ENCODE measurements around the gene TMEM161B.

DNA sequence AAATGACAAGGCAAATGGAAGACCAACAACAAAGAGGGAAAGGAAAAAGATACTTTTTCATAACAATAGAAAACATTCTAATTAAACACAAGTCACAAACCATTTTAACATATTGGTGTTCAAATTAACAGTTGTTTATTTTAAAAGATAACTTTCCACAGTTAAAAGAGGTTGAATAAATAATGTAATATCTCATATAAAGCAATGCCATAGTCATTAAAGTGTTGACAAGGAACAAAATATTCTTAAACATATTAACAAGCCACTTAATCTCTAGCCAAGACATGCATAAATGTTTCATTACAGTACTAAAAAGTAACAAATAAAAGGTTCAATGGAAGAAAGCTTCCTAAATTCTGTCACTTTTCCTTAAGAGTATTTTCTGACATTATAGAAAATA, 12.6 kb downstream of the TMEM161B start:
- TF ChIP-seq POLR2A (IDR thresholded peaks at IDR 0.05; ENCODE audit: low read depth, low read length) (no peak), POLR2AphosphoS5 (IDR thresholded peaks at IDR 0.05; ENCODE audit: insufficient read depth, low read depth, low read length) (no peak), EZH2 (IDR thresholded peaks at IDR 0.05; ENCODE audit: borderline replicate concordance, low read depth, low read length, severe bottlenecking) (no peak)
- TF ChIP-seq, protein P1, sequence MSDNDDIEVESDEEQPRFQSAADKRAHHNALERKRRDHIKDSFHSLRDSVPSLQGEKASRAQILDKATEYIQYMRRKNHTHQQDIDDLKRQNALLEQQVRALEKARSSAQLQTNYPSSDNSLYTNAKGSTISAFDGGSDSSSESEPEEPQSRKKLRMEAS (IDR thresholded peaks at IDR 0.05; ENCODE audit: insufficient read depth, insufficient read length): no peak

All from endothelial cell of umbilical vein (primary cell).